HFF-Myc (cell line): Measurements from ENCODE around the gene COPB2.

ENCODE experiments used
- DNase-seq: peaks from one replicate; pipeline ENCODE4 v3.0.0-alpha.2; 2011; ENCODE audit warnings: low read depth; ENCODE audit errors: extremely low read depth
- H3K4me3 ChIP-seq: replicated peaks from 2 replicates; pipeline ENCODE4 v1.5.1; 2011; ENCODE audit warnings: low read depth, mild to moderate bottlenecking, control low read depth, low read length
- TF ChIP-seq, protein P1 (sequence below): IDR thresholded peaks from 2 replicates; pipeline ENCODE4 v1.5.1; 2012; ENCODE audit warnings: mild to moderate bottlenecking, low read depth, low read length, control low read depth; ENCODE audit errors: missing control alignments

Gene COPB2

DNA sequence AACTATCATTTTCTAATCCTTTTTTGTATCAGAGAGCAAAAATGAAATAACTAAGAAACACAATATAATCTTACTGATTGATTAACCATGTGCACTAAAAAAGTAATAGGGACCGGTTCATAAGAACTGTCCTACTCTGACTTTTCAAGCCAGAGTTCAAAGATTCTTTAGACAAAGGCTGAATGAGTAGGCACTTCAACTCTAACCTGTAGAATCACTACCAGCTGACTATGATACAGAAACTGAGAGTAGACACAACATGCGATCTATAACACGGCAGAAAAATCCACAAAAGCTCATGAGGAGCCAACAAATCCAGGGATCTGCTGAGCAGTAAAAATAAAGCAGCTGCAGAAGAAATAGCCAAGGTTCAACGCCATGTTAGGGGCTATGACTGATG is 8.9 kb downstream of the COPB2 start:
- TF ChIP-seq, protein P1, sequence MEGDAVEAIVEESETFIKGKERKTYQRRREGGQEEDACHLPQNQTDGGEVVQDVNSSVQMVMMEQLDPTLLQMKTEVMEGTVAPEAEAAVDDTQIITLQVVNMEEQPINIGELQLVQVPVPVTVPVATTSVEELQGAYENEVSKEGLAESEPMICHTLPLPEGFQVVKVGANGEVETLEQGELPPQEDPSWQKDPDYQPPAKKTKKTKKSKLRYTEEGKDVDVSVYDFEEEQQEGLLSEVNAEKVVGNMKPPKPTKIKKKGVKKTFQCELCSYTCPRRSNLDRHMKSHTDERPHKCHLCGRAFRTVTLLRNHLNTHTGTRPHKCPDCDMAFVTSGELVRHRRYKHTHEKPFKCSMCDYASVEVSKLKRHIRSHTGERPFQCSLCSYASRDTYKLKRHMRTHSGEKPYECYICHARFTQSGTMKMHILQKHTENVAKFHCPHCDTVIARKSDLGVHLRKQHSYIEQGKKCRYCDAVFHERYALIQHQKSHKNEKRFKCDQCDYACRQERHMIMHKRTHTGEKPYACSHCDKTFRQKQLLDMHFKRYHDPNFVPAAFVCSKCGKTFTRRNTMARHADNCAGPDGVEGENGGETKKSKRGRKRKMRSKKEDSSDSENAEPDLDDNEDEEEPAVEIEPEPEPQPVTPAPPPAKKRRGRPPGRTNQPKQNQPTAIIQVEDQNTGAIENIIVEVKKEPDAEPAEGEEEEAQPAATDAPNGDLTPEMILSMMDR = no peak
- no peak overlapping the region for H3K4me3 ChIP-seq
- no peak for DNase-seq

DNA sequence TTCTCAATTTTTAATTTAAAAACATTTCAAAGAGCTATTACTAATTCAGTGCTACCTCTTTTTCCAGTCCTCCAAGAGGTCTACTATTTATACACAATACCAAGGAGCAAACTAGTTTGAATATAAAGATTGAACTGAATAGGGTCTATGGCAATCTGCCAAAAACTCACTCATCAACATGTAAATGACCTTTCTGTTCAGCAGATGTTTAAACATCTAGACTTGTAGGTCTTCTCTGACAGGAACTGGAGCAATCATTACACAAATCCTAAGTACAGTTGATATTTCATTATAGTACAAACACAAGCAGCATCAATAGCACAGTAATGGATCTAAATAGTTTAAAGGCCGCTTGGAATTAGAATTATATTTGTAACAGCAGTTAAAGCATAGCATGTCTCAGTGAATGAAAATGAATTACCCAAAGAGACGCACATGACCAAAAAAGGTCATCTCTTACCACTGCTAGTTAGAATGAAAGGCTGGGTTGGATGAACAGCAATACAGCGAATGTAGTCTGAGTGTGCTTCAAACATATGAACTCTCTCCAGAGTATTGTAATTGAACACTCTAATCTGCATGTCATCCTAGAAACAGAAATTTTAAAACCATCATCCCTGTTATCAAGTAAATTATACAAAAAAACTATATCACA is 10.7 kb downstream of the COPB2 start:
- H3K4me3 ChIP-seq = no peak overlapping the region
- TF ChIP-seq, protein P1 = no peak
- DNase-seq = peak; percentile 12

DNA sequence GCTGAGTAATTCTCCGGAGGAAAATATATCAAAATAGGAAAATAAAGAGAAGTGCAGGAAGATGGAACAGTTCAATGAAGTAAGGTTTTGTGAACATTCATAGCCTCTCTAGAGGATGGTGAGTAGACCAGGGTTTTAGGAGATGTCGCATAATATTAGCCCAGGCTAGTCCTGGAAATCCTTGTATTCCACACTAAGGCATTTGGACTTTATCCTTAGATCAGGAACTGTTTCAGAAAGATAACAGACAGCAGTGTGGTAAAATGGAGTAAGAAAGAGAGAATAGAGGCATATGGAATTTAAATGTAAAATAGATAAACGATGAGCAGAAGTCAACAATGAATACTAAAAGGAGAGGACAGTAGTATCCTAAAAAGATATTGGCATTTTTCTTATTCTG is 12.1 kb downstream of the COPB2 start:
- DNase-seq = no peak
- H3K4me3 ChIP-seq = no peak overlapping the region
- TF ChIP-seq, protein P1 = no peak

DNA sequence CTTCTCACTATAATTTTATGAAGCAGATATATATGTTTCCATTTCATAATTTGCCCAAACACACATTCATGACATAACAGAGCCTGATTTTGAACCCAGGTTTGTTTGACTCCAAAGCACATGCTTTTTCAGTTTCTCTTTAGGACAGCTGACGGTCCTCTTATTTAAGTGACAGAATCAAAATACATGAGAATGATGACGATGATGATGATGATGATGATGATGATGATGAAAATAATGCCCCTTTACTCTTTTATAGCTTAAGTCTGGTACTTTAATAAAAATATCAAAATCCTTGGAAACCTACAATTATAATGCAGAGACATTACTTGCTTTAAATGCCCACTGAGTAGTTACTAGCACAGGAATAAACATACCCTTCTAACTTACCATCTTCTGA is 15.3 kb downstream of the COPB2 start:
- TF ChIP-seq, protein P1 = no peak
- DNase-seq = no peak
- H3K4me3 ChIP-seq = no peak overlapping the region

DNA sequence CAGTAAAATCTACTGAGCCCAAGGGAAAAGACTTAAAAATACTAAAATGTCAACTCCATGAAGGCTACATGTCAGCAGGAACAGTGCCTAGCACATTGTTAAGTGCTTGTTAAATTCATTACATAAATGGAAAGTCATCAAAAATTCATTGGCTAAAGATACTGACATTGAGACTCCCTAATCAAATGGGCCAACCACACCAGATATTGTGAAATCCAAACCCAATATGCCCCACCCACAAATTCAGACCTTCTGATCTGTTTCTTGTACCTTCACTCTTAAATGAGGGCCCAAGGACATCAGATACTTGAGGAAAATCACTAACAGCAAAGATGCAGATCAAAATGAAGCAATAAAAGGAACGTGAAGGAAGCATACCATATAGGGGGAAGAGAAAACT is 24.9 kb downstream of the COPB2 start:
- TF ChIP-seq, protein P1 = no peak
- DNase-seq = no peak
- no peak overlapping the region for H3K4me3 ChIP-seq

DNA sequence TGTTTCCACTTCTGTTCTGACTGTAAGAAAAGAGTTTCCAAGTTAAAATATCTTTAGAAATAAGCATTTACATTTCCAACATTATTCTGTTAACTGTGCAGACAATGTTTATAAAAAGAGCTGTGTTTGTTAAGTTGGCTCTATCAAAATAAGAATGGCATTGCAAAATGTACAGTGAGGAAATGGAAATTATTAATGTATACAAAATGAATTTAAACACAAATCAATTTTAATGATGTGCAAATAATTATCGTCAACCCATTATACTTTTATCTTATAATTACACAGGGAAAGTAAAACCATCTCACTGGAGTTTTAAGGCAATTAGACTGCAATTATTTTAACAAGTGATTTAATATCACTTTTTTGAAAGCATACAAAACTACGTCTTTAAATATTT is 28.2 kb downstream of the COPB2 start:
- no peak for DNase-seq

More for the DNA sequence above, 28.2 kb downstream of the COPB2 start:
- TF ChIP-seq, protein P1 = no peak
- H3K4me3 ChIP-seq = no peak overlapping the region
